Liver (tissue), 9 donors: ENCODE data around the gene KEAP1. TPM values are rescaled to one million over a fixed set of nuclear protein-coding genes. Genes with fewer than 3 reads are reported as not detected.

Experiments used
- DNase-seq: peaks from one replicate; pipeline ENCODE4 v3.0.0-alpha.2; 2017; ENCODE audit warnings: low spot score
- H3K27ac ChIP-seq, 2 donors: one replicate each; pipeline ENCODE4 v1.7.0; 2013; ENCODE audit warnings: inconsistent platforms in 2 of 2, low read length in 2 of 2, control low read depth in 1 of 2, low read depth in 1 of 2, mild to moderate bottlenecking in 1 of 2
- H3K27me3 ChIP-seq, 4 donors: one replicate each; pipeline versions ENCODE4 v1.6.1 to v1.7.0; 2013; ENCODE audit warnings: low read length in 3 of 4, inconsistent platforms in 1 of 4, mild to moderate bottlenecking in 1 of 4, moderate library complexity in 1 of 4; ENCODE audit not compliant: control insufficient read depth in 4 of 4, insufficient read depth in 4 of 4
- H3K36me3 ChIP-seq, 4 donors: one replicate each; pipeline versions ENCODE4 v1.6.1 to v1.7.0; 2013; ENCODE audit warnings: low read length in 3 of 4, mild to moderate bottlenecking in 3 of 4, low read depth in 1 of 4, moderate library complexity in 1 of 4; ENCODE audit not compliant: control insufficient read depth in 4 of 4, insufficient read depth in 3 of 4
- H3K4me1 ChIP-seq, 4 donors: one replicate each; pipeline versions ENCODE4 v1.6.1 to v1.7.0; 2013; ENCODE audit warnings: low read length in 3 of 4, mild to moderate bottlenecking in 3 of 4, moderate library complexity in 1 of 4; ENCODE audit not compliant: control insufficient read depth in 4 of 4, insufficient read depth in 4 of 4
- H3K4me3 ChIP-seq, 3 donors: one replicate each; pipeline versions ENCODE4 v1.6.1 to v1.7.0; 2013; ENCODE audit warnings: low read length in 3 of 3, control low read depth in 1 of 3, low read depth in 1 of 3, mild to moderate bottlenecking in 1 of 3
- H3K9ac ChIP-seq, 2 donors: one replicate each; pipeline ENCODE4 v1.7.0; 2013; ENCODE audit warnings: low read length in 2 of 2, mild to moderate bottlenecking in 2 of 2, moderate library complexity in 2 of 2, control low read depth in 1 of 2, low read depth in 1 of 2
- H3K9me3 ChIP-seq, 4 donors: one replicate each; pipeline versions ENCODE4 v1.6.1 to v1.7.0; 2013; ENCODE audit warnings: low read length in 3 of 4; ENCODE audit not compliant: control insufficient read depth in 4 of 4
- ATF3 ChIP-seq: IDR thresholded peaks from 2 replicates; pipeline ENCODE4 v1.6.1; 2016; ENCODE audit warnings: antibody characterized with exemption
- CTCF ChIP-seq: fragments of 150-350 bp; IDR thresholded peaks from 2 replicates; pipeline ENCODE4 v1.5.1; 2017; ENCODE audit warnings: improper control_type of control experiment, low read depth, low read length; ENCODE audit not compliant: missing input control
- FOXA1 ChIP-seq: IDR thresholded peaks from 2 replicates; pipeline ENCODE4 v1.6.1; 2016; ENCODE audit warnings: antibody characterized with exemption
- GABPA ChIP-seq, 2 donors: IDR thresholded peaks in 1 of 2; conservative IDR thresholded peaks in 1 of 2; 2 replicates each; pipeline ENCODE4 v1.6.1; 2016; ENCODE audit warnings: antibody characterized with exemption in 2 of 2, mild to moderate bottlenecking in 1 of 2, moderate library complexity in 1 of 2
- HNF4G ChIP-seq: IDR thresholded peaks from 2 replicates; pipeline ENCODE4 v1.6.1; 2016; ENCODE audit warnings: antibody characterized with exemption
- JUND ChIP-seq, 2 donors: IDR thresholded peaks; 2 replicates each; pipeline ENCODE4 v1.6.1; 2016; ENCODE audit warnings: antibody characterized with exemption in 2 of 2
- NR2F2 ChIP-seq: IDR thresholded peaks from 2 replicates; pipeline ENCODE4 v1.6.1; 2016; ENCODE audit warnings: antibody characterized with exemption
- REST ChIP-seq: IDR thresholded peaks from 2 replicates; pipeline ENCODE4 v1.6.1; 2016; ENCODE audit warnings: antibody characterized with exemption, mild to moderate bottlenecking
- RXRA ChIP-seq, 2 donors: IDR thresholded peaks; 2 replicates each; pipeline ENCODE4 v1.6.1; 2017 to 2018; ENCODE audit warnings: antibody characterized with exemption in 2 of 2, mild to moderate bottlenecking in 1 of 2
- ZBTB33 ChIP-seq: IDR thresholded peaks from 2 replicates; pipeline ENCODE4 v1.6.1; 2016; ENCODE audit warnings: antibody characterized with exemption
- WGBS: extraction: QIAGEN DNeasy Blood & Tissue Kit; methylation state at CpG from one replicate; pipeline ENCODE4 v1.1.7; 2013; 5-methylcytosine and 5-hydroxymethylcytosine counted together
- polyA plus RNA-seq, 2 donors: library from polyadenylated mRNA; stranded (reverse) in 1 of 2; unstranded in 1 of 2; fragments of 200-250 nt in 1 of 2; fragments of >200 nt in 1 of 2; fragmentation: Nextera tagmentation in 1 of 2; extraction: Ambion mirVana in 1 of 2; gene quantifications; one replicate each; pipeline versions ENCODE4 v1.2.1 to v1.2.3, GENCODE V29; 2013 to 2015
- total RNA-seq, 2 donors: library from RNA; depleted of rRNA; stranded (reverse); fragments of >200 nt; gene quantifications; one replicate each; pipeline ENCODE4 v1.2.3, GENCODE V29; 2014
- donor health status: healthy.
- donor health status: healthy.
- donor health status: healthy.
- donor health status: healthy.
- donor health status: healthy.

Gene KEAP1
- total and polyA plus RNA-seq, 4 donors: 44.3 to 62.3 (median 48.0) TPM

GRCh38 chr19:10450853-10451609 lies 52.1 kb downstream of the KEAP1 start:
- no peak overlapping the region for H3K4me3 ChIP-seq
- H3K27me3 ChIP-seq: no peaks in the 10 kb centered on the region
- no peak overlapping the region for H3K27ac ChIP-seq
- TF ChIP-seq CTCF: no peak
- DNase-seq: peak; percentile 66
- H3K36me3 ChIP-seq: no peaks in the 10 kb centered on the region
- H3K9me3 ChIP-seq: no peaks in the 10 kb centered on the region
- WGBS: 72% methylated on average over 25 of the region's 25 CpGs
- H3K9ac ChIP-seq: no peak overlapping the region
- H3K4me1 ChIP-seq: no peaks in the 10 kb centered on the region

DNA sequence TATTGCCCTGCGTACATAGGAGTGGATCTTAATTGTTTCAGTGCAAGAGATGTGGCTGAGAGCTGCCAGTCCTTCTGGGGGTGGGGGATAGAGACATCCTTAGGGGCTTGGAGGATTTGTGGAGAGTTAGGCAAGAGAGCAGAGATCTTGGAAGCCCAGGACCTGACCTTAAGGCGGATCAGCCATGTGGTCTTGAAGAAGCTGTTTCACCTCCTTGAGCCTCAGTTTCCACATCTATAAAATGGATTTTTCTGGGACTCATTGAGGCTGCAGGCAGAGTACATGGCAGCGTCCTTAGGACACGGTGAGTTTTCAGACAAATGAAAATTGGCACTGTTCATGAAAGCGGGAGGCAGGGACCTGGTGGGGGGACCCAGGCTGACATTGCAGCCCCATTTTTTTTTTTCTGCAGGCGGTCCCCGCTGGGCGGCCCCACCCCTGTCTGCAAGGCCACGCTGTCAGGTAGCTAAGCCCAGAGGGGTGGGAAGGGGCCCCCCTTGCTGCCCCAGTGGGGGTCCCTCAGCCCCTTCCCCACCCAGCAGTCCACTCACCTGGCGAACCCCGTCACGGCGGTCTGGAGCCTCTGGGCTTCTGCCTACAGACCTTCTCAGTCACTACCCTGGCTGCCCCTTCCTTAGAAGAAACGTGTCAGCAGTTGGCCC lies 52.8 kb downstream of the KEAP1 start:
- Histone ChIP-seq H3K4me1 (no peaks in the 10 kb centered on the region), H3K9me3 (no peaks in the 10 kb centered on the region), H3K4me3 (no peak overlapping the region), H3K27ac (no peak overlapping the region), H3K27me3 (no peaks in the 10 kb centered on the region), H3K9ac (no peak overlapping the region), H3K36me3 (no peaks in the 10 kb centered on the region)
- TF ChIP-seq CTCF (no peak), FOXA1 (no peak), JUND (IDR thresholded peaks at IDR 0.05) (no peak), RXRA (IDR thresholded peaks at IDR 0.05) (no peak), NR2F2 (no peak), ATF3 (no peak), HNF4G (no peak), GABPA (IDR thresholded peaks at IDR 0.05 in 1 of 2, conservative IDR thresholded peaks at IDR 0.05 in 1 of 2) (no peak), ZBTB33 (no peak), REST (no peak)
- DNase-seq: no peak
- 86% methylated on average over 14 of the region's 14 CpGs for WGBS
